ENCODE measurements around the gene SAMD15.

Gene SAMD15

DNA sequence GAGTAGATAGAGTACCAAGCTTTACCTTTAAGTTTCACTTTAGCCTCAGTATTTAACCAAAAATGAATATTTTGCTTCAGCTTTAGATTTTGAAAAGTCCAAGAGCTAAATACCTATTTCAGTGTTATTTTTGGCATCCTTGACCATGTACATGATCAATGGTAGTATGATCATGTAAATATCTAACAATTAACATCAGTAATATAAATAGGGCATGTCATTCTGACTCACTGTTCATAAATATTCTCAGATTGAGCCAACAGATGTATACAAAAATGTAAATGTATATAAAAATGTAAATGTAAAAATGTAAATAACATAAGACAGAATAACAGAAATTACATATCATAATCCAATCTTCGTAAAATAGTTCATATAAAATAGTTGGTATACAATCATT is 61.4 kb downstream of the SAMD15 start:
- intact Hi-C loops (cut with DNase I): no loop called here
- DNase-seq: no peak

DNA sequence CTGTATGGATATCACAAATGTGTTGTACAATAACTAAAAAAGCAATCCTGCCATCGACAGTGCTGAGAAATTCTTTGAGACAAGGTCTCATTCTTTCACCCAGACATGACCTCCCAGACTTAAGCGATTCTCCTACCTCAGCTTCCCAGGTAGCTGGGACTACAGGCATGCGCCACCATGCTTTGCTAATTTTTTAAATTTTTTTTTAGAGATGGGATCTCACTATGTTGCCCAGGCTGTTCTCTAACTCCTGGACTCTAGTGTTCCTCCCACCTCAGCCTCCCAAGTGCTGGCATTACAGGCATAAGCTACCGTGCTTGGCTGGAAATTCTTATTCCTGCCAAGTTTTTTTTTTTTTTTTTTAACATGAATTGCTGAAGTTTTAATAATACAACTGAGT is 62.7 kb downstream of the SAMD15 start:
- intact Hi-C loops (cut with DNase I): no loop called here

More for the DNA sequence above, 62.7 kb downstream of the SAMD15 start:
- no peak for DNase-seq
